CD4-positive, alpha-beta T cell treated with Interleukin-6 for 4 hours (primary cell): Measurements from ENCODE around the gene SIRPA.

ENCODE experiments used
- DNase-seq: peaks from one replicate; pipeline ENCODE4 v3.0.0-alpha.2; 2020; ENCODE audit warnings: mixed read lengths

SIRPA gene

GRCh38 chr20:1934721-1935573 is 39.7 kb downstream of the SIRPA start:
- DNase-seq, result no peak

GRCh38 chr20:1935696-1936366 is 40.6 kb downstream of the SIRPA start:
- no peak for DNase-seq

- no peak for DNase-seq
Observed at GRCh38 chr20:1937316-1937976, 42.2 kb downstream of the SIRPA start.

- no peak for DNase-seq
Observed at GRCh38 chr20:1938464-1939269, 43.5 kb downstream of the SIRPA start.

GRCh38 chr20:1939270-1939595 is 44.0 kb downstream of the SIRPA start:
- no peak for DNase-seq

GRCh38 chr20:1940581-1940980 is 45.4 kb downstream of the SIRPA start:
- no peak for DNase-seq

- DNase-seq, result no peak
Observed at GRCh38 chr20:1941226-1941625, 46.0 kb downstream of the SIRPA start.

GRCh38 chr20:1942061-1942460 is 46.9 kb downstream of the SIRPA start:
- DNase-seq, result no peak

GRCh38 chr20:1942486-1943274 is 47.5 kb downstream of the SIRPA start:
- DNase-seq, result no peak

- no peak for DNase-seq
Observed at GRCh38 chr20:1943275-1944002, 48.2 kb downstream of the SIRPA start.

GRCh38 chr20:1944345-1945091 is 49.3 kb downstream of the SIRPA start:
- DNase-seq, result no peak

GRCh38 chr20:1945134-1945618 is 50.0 kb downstream of the SIRPA start:
- no peak for DNase-seq

- no peak for DNase-seq
Observed at GRCh38 chr20:1945660-1946059, 50.5 kb downstream of the SIRPA start.

- DNase-seq, result no peak
Observed at GRCh38 chr20:1946442-1946761, 51.2 kb downstream of the SIRPA start.

- no peak for DNase-seq
Observed at GRCh38 chr20:1946762-1947534, 51.7 kb downstream of the SIRPA start.

- DNase-seq, result no peak
Observed at GRCh38 chr20:1947535-1947846, 52.3 kb downstream of the SIRPA start.

- no peak for DNase-seq
Observed at GRCh38 chr20:1949347-1950100, 54.3 kb downstream of the SIRPA start.

- no peak for DNase-seq
Observed at GRCh38 chr20:1950836-1951235, 55.6 kb downstream of the SIRPA start.

- no peak for DNase-seq
Observed at GRCh38 chr20:1951436-1952115, 56.4 kb downstream of the SIRPA start.
